Activated naive CD8-positive, alpha-beta T cell treated with anti-CD3 and anti-CD28 coated beads, Interleukin-2, amount 10 ng/mL, durations not matched to agents 7 days and 5 days (primary cell): ENCODE results near the gene FGF2. TPM values are rescaled to one million over a fixed set of nuclear protein-coding genes. Genes with fewer than 3 reads are reported as not detected.

Source experiments
- ATAC-seq: fragments of 150-1000 bp; cut with Tn5 transposase; one replicate; pipeline ENCODE4 v1.10.0; 2021; ENCODE audit warnings: low read depth, moderate library complexity
- POLR2A ChIA-PET: fragments of 350-600 bp; sonication (Branson Sonifier 250); formaldehyde crosslinking; loops from one replicate; lab custom pipeline; 2021; ENCODE audit warnings: antibody characterized with exemption; lab: Charles Lee
- DNase-seq: peaks from one replicate; pipeline ENCODE4 v3.0.0; 2021
- H3K27ac Mint-ChIP-seq: one replicate; pipeline ENCODE4 v1.8.0; 2022; ENCODE audit warnings: mild to moderate bottlenecking, mixed read lengths
- H3K27me3 Mint-ChIP-seq: one replicate; pipeline ENCODE4 v1.8.0; 2022; ENCODE audit warnings: mild to moderate bottlenecking, moderate library complexity, mixed read lengths
- H3K36me3 Mint-ChIP-seq: one replicate; pipeline ENCODE4 v1.8.0; 2021; ENCODE audit warnings: mild to moderate bottlenecking, mixed read lengths
- H3K4me1 Mint-ChIP-seq: one replicate; pipeline ENCODE4 v1.8.0; 2021; ENCODE audit warnings: mixed read lengths
- H3K4me3 Mint-ChIP-seq: one replicate; pipeline ENCODE4 v1.8.0; 2022; ENCODE audit warnings: mild to moderate bottlenecking, moderate library complexity, mixed read lengths
- H3K9me3 Mint-ChIP-seq: one replicate; pipeline ENCODE4 v1.8.0; 2021; ENCODE audit warnings: mixed read lengths
- total RNA-seq, 2 experiments: library from RNA; stranded (reverse); gene quantifications; one replicate each; pipeline ENCODE4 v1.2.3, GENCODE V29; 2021

FGF2 gene
- total RNA-seq, 2 experiments from 2014 or later = not detected

DNA sequence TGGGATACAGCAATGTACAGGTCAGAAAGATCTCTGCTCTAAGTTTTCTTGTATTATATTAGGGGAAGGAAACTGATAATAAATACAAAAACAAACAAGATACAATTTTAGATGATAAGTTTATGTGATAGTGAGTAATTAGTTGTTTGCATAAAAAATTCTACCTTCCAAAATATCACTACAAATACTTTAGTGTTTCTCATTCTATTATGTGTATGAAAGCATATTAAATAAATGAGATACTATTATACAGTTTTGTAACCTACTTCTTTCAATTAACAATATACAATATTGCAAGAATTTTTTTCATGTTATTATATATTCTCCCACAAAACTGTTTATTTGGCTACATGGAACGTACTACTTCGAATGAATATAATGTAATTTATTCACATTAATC lies 4.2 kb upstream of the FGF2 start:
- no peak for ATAC-seq
- no peak for DNase-seq
- H3K4me3 Mint-ChIP-seq = no peak overlapping the region
- peaks cover 64% of the 10 kb centered on the region for H3K27me3 Mint-ChIP-seq
- no peaks in the 10 kb centered on the region for H3K36me3 Mint-ChIP-seq
- H3K9me3 Mint-ChIP-seq = no peaks in the 10 kb centered on the region
- POLR2A ChIA-PET = no interaction called here
- no peak overlapping the region for H3K27ac Mint-ChIP-seq
- peaks cover 3% of the 10 kb centered on the region for H3K4me1 Mint-ChIP-seq

- H3K9me3 Mint-ChIP-seq = no peaks in the 10 kb centered on the region
- ATAC-seq (no peak), DNase-seq (no peak)
- peaks cover 13% of the 10 kb centered on the region for H3K4me1 Mint-ChIP-seq
- H3K27ac Mint-ChIP-seq = no peak overlapping the region
- H3K27me3 Mint-ChIP-seq = peaks cover 68% of the 10 kb centered on the region
- POLR2A ChIA-PET = no interaction called here
- peaks cover 2% of the 10 kb centered on the region for H3K36me3 Mint-ChIP-seq
- no peak overlapping the region for H3K4me3 Mint-ChIP-seq
Measured at GRCh38 chr4:122823476-122823875, 3.2 kb upstream of the FGF2 start.

GRCh38 chr4:122824616-122825015 lies 2.0 kb upstream of the FGF2 start:
- H3K4me3 Mint-ChIP-seq = no peak overlapping the region
- H3K27me3 Mint-ChIP-seq = peaks cover 73% of the 10 kb centered on the region
- H3K9me3 Mint-ChIP-seq = no peaks in the 10 kb centered on the region
- DNase-seq (no peak), ATAC-seq (no peak)
- peaks cover 13% of the 10 kb centered on the region for H3K4me1 Mint-ChIP-seq
- no peak overlapping the region for H3K27ac Mint-ChIP-seq
- peaks cover 2% of the 10 kb centered on the region for H3K36me3 Mint-ChIP-seq
- POLR2A ChIA-PET = no interaction called here

DNA sequence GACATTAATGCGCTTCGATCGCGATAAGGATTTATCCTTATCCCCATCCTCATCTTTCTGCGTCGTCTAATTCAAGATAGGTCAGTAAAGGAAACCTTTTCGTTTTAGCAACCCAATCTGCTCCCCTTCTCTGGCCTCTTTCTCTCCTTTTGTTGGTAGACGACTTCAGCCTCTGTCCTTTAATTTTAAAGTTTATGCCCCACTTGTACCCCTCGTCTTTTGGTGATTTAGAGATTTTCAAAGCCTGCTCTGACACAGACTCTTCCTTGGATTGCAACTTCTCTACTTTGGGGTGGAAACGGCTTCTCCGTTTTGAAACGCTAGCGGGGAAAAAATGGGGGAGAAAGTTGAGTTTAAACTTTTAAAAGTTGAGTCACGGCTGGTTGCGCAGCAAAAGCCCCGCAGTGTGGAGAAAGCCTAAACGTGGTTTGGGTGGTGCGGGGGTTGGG lies 528 bp upstream of the FGF2 start:
- Mint-ChIP-seq H3K9me3 (no peaks in the 10 kb centered on the region), H3K4me1 (peaks cover 13% of the 10 kb centered on the region), H3K4me3 (peak overlapping the region; percentile 50), H3K27ac (no peak overlapping the region), H3K36me3 (peaks cover 2% of the 10 kb centered on the region), H3K27me3 (peaks cover 77% of the 10 kb centered on the region)
- no peak for DNase-seq
- no peak for ATAC-seq
- POLR2A ChIA-PET = no interaction called here

DNA sequence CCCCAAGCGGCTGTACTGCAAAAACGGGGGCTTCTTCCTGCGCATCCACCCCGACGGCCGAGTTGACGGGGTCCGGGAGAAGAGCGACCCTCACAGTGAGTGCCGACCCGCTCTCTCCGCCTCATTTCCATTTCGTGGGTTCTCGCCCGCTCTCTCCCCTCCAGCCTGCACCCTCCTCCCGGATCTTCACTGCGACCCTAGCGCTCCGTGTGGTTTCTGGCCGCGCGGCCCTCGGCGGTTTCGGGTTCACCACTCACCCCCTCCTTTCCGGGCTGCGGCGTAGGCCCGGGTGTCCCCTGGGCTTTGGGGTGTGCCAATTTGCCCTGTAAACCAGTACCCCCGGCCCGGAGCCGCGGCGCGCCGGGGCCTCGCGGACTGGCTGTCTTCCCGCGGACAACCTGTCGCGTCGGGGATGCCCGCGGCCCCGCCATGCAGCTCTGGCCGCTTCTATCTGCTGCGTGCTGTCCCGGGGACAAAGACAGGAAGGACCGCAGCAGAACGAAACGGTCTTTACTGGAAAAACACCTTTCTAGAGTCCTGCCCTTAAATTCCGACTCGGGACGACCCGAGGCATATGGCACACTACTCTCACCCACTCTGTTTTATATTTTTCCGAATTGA lies 737 bp downstream of the FGF2 start:
- peak; percentile 53 for ATAC-seq
- Mint-ChIP-seq H3K36me3 (peaks cover 2% of the 10 kb centered on the region), H3K9me3 (no peaks in the 10 kb centered on the region), H3K27me3 (peaks cover 79% of the 10 kb centered on the region), H3K27ac (no peak overlapping the region), H3K4me1 (peaks cover 13% of the 10 kb centered on the region), H3K4me3 (peak overlapping the region; percentile 80)
- DNase-seq = peak; percentile 50
- POLR2A ChIA-PET = no interaction called here

- POLR2A ChIA-PET = no interaction called here
- peaks cover 2% of the 10 kb centered on the region for H3K36me3 Mint-ChIP-seq
- H3K9me3 Mint-ChIP-seq = no peaks in the 10 kb centered on the region
- peak overlapping the region; percentile 80 for H3K4me3 Mint-ChIP-seq
- peaks cover 84% of the 10 kb centered on the region for H3K27me3 Mint-ChIP-seq
- peak; percentile 55 for ATAC-seq
- no peak overlapping the region for H3K27ac Mint-ChIP-seq
- H3K4me1 Mint-ChIP-seq = peaks cover 13% of the 10 kb centered on the region
- DNase-seq = no peak
Measured at GRCh38 chr4:122827879-122828601, 1.4 kb downstream of the FGF2 start.

DNA sequence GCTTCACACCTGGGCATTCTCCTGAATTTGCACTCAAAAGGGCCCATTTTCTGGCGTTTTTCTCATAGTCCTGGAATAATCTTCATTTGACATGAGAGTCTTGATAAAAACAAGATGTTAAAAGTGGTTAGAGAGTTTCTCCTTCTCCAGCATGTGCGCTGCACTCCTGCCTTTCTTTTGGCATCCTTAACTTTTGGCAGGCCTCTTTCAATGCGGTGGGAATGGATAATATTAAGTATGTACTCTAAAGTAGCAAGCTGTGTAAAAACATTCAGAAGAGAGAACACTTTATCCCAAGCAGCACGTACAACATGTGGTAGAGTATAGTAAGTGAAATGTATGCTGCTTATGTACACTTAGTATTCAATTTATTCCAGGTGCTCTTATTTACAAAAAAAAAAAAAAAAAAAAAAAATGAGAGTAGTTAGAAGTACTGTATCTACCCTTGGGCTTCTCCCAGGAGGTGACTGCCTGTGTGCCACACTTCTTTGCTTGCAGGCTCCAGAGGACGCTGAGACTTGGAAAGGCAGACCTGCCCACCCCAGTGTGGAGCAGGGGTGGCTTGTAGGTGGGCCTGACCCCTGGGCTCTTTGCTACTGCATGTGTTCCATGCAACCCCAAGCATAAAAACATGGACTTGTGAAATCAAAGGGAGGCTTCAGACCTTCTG lies 3.9 kb downstream of the FGF2 start:
- POLR2A ChIA-PET = no interaction called here
- DNase-seq (no peak), ATAC-seq (no peak)
- Mint-ChIP-seq H3K4me3 (no peak overlapping the region), H3K36me3 (peaks cover 2% of the 10 kb centered on the region), H3K27me3 (peaks cover 73% of the 10 kb centered on the region), H3K27ac (no peak overlapping the region), H3K4me1 (peaks cover 11% of the 10 kb centered on the region), H3K9me3 (no peaks in the 10 kb centered on the region)

- Mint-ChIP-seq H3K27me3 (peaks cover 64% of the 10 kb centered on the region), H3K4me3 (no peak overlapping the region), H3K4me1 (peaks cover 11% of the 10 kb centered on the region), H3K36me3 (peaks cover 2% of the 10 kb centered on the region), H3K27ac (no peak overlapping the region), H3K9me3 (no peaks in the 10 kb centered on the region)
- ATAC-seq (no peak), DNase-seq (no peak)
- POLR2A ChIA-PET = no interaction called here
Measured at GRCh38 chr4:122831515-122832196, 5.0 kb downstream of the FGF2 start.

DNA sequence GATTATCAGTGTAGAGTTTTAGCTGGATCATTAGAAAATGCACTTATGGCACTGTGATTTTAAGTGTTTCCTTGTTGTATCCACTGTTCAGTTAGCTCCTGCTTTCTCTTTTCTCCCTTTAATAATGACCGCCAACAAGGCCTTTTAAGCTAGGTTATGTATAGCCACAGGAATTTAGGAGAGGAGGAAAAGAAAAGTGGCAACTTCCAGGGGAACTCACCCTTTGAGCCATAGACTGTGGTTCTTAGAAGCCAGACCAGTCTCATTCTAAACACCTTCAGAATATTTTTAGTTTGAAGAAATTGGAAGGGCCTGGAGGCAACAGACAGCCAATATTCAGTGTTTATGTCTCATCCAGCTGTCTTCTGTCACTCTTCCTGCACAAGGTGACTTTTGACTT lies 6.1 kb downstream of the FGF2 start:
- peaks cover 2% of the 10 kb centered on the region for H3K36me3 Mint-ChIP-seq
- POLR2A ChIA-PET = no interaction called here
- no peaks in the 10 kb centered on the region for H3K9me3 Mint-ChIP-seq
- H3K4me1 Mint-ChIP-seq = peaks cover 7% of the 10 kb centered on the region
- H3K4me3 Mint-ChIP-seq = no peak overlapping the region
- ATAC-seq (no peak), DNase-seq (no peak)
- H3K27me3 Mint-ChIP-seq = peaks cover 57% of the 10 kb centered on the region
- H3K27ac Mint-ChIP-seq = no peak overlapping the region

- POLR2A ChIA-PET = no interaction called here
- no peaks in the 10 kb centered on the region for H3K4me1 Mint-ChIP-seq
- H3K9me3 Mint-ChIP-seq = no peaks in the 10 kb centered on the region
- peaks cover 45% of the 10 kb centered on the region for H3K27me3 Mint-ChIP-seq
- DNase-seq = no peak
- H3K27ac Mint-ChIP-seq = no peak overlapping the region
- H3K4me3 Mint-ChIP-seq = no peak overlapping the region
- ATAC-seq = no peak
- no peaks in the 10 kb centered on the region for H3K36me3 Mint-ChIP-seq
Measured at GRCh38 chr4:122833999-122834398, 7.4 kb downstream of the FGF2 start.

- POLR2A ChIA-PET = no interaction called here
- Mint-ChIP-seq H3K27me3 (peaks cover 30% of the 10 kb centered on the region), H3K36me3 (no peaks in the 10 kb centered on the region), H3K9me3 (no peaks in the 10 kb centered on the region), H3K4me3 (no peak overlapping the region), H3K27ac (no peak overlapping the region), H3K4me1 (no peaks in the 10 kb centered on the region)
- DNase-seq (no peak), ATAC-seq (no peak)
Measured at GRCh38 chr4:122836941-122837340, 10.3 kb downstream of the FGF2 start.

GRCh38 chr4:122838034-122838433 lies 11.4 kb downstream of the FGF2 start:
- Mint-ChIP-seq H3K27me3 (peaks cover 21% of the 10 kb centered on the region), H3K4me1 (no peaks in the 10 kb centered on the region), H3K9me3 (no peaks in the 10 kb centered on the region), H3K36me3 (no peaks in the 10 kb centered on the region), H3K27ac (no peak overlapping the region), H3K4me3 (no peak overlapping the region)
- POLR2A ChIA-PET = no interaction called here
- no peak for ATAC-seq
- no peak for DNase-seq

DNA sequence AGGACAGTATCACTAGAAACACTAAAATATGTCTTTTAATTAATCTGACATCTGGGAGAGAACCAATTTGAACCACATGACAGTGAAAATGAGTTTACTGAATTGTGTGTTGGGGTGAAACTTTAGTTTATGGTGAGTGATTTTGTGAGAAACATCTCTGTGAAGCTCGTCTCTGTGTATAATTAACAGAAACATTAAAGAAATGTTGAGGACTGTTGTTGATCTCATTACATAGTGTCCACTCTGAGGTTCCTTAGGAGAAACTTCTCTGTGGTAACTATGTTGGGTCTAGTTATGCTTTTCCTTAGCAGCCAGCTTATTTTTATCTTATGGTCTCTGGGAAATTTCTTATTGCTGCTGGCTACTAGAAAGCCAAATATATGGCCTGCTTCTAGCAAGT lies 15.8 kb downstream of the FGF2 start:
- no peak overlapping the region for H3K4me3 Mint-ChIP-seq
- peaks cover 14% of the 10 kb centered on the region for H3K27me3 Mint-ChIP-seq
- no peaks in the 10 kb centered on the region for H3K9me3 Mint-ChIP-seq
- no peaks in the 10 kb centered on the region for H3K4me1 Mint-ChIP-seq
- H3K27ac Mint-ChIP-seq = no peak overlapping the region
- no peak for ATAC-seq
- no peaks in the 10 kb centered on the region for H3K36me3 Mint-ChIP-seq
- DNase-seq = no peak
- POLR2A ChIA-PET = no interaction called here
